Neural cell (in vitro differentiated cells): ENCODE data around the gene TCFL5. TPM values are rescaled to one million over a fixed set of nuclear protein-coding genes. Genes with fewer than 3 reads are reported as not detected.

Experiments
- H2AFZ ChIP-seq: fragments of 200-600, 300-800 bp; sonication (generic), shearing (Covaris generic); 2 replicates; pipeline ENCODE4 v1.6.0; 2014; ENCODE audit warnings: low read depth, mild to moderate bottlenecking, antibody characterized with exemption, low read length, moderate library complexity
- H3F3A ChIP-seq: fragments of 200-600 bp; shearing (Covaris generic); 2 replicates; pipeline ENCODE4 v1.6.1; 2016; ENCODE audit warnings: mild to moderate bottlenecking, moderate library complexity, mixed read lengths, antibody characterized with exemption, low read length; ENCODE audit not compliant: insufficient read depth, poor library complexity, severe bottlenecking
- H3K27ac ChIP-seq: fragments of 200-600, 300-800 bp; sonication (generic), shearing (Covaris generic); 2 replicates; pipeline ENCODE4 v1.5.1; 2014; ENCODE audit warnings: mild to moderate bottlenecking, low read length, moderate library complexity
- H3K27me3 ChIP-seq: fragments of 300-800, 200-600 bp; sonication (generic), shearing (Covaris generic); 2 replicates; pipeline ENCODE4 v1.6.0; 2014; ENCODE audit warnings: mild to moderate bottlenecking, low read depth, low read length, moderate library complexity; ENCODE audit not compliant: insufficient read depth
- H3K36me3 ChIP-seq: fragments of 300-800, 200-600 bp; sonication (generic), shearing (Covaris generic); 2 replicates; pipeline ENCODE4 v1.5.1; 2014; ENCODE audit warnings: mild to moderate bottlenecking, antibody characterized with exemption, low read length, moderate library complexity; ENCODE audit not compliant: insufficient read depth
- H3K4me2 ChIP-seq: fragments of 300-800, 200-600 bp; sonication (generic), shearing (Covaris generic); 2 replicates; pipeline ENCODE4 v1.6.0; 2014; ENCODE audit warnings: mild to moderate bottlenecking, low read length
- H3K4me3 ChIP-seq: fragments of 300-800, 200-600 bp; sonication (generic), shearing (Covaris generic); 2 replicates; pipeline ENCODE4 v1.5.1; 2014; ENCODE audit warnings: mild to moderate bottlenecking, low read length, moderate library complexity
- H3K79me2 ChIP-seq: fragments of 200-600 bp; shearing (Covaris generic); replicated peaks from 2 replicates; pipeline ENCODE4 v1.6.0; 2014; ENCODE audit warnings: mild to moderate bottlenecking, low read length, moderate library complexity; ENCODE audit not compliant: insufficient read depth
- H3K9ac ChIP-seq: fragments of 300-800, 200-600 bp; sonication (generic), shearing (Covaris generic); 2 replicates; pipeline ENCODE4 v1.6.1; 2016; ENCODE audit warnings: mild to moderate bottlenecking, low read length, mixed read lengths
- H3K9me2 ChIP-seq: fragments of 200-600 bp; shearing (Covaris generic); 2 replicates; pipeline ENCODE4 v1.6.1; 2016; ENCODE audit warnings: mild to moderate bottlenecking, low read length, mixed read lengths; ENCODE audit not compliant: insufficient read depth
- H3K9me3 ChIP-seq: fragments of 200-600, 300-800 bp; sonication (generic), shearing (Covaris generic); 2 replicates; pipeline ENCODE4 v1.6.1; 2016; ENCODE audit warnings: mild to moderate bottlenecking, mixed run types, low read length, moderate library complexity, mixed read lengths
- H4K20me1 ChIP-seq: fragments of 200-600 bp; shearing (Covaris generic); 2 replicates; pipeline ENCODE4 v1.6.1; 2016; ENCODE audit warnings: mild to moderate bottlenecking, mixed run types; ENCODE audit not compliant: insufficient read depth
- CTCF ChIP-seq: fragments of 450-650 bp; IDR thresholded peaks from 2 replicates; pipeline ENCODE4 v1.5.1; 2014; ENCODE audit warnings: antibody characterized with exemption, mild to moderate bottlenecking, moderate library complexity; ENCODE audit not compliant: poor library complexity, severe bottlenecking
- EP300 ChIP-seq: fragments of 450-650 bp; conservative IDR thresholded peaks from 2 replicates; pipeline ENCODE4 v1.6.1; 2014; ENCODE audit warnings: antibody characterized with exemption, mild to moderate bottlenecking, moderate library complexity; ENCODE audit not compliant: poor library complexity, severe bottlenecking
- MXI1 ChIP-seq: fragments of 450-650 bp; conservative IDR thresholded peaks from 2 replicates; pipeline ENCODE4 v1.6.1; 2014; ENCODE audit warnings: antibody characterized with exemption, mild to moderate bottlenecking; ENCODE audit not compliant: poor library complexity, severe bottlenecking
- POLR2AphosphoS5 ChIP-seq: IDR thresholded peaks from 2 replicates; pipeline ENCODE4 v1.6.1; 2012
- RAD21 ChIP-seq: fragments of 450-650 bp; conservative IDR thresholded peaks from 2 replicates; pipeline ENCODE4 v1.6.1; 2014; ENCODE audit warnings: antibody characterized with exemption, mild to moderate bottlenecking, moderate library complexity
- REST ChIP-seq: IDR thresholded peaks from 2 replicates; pipeline ENCODE4 v1.6.1; 2012; ENCODE audit warnings: borderline replicate concordance
- SMC3 ChIP-seq: fragments of 450-650 bp; conservative IDR thresholded peaks from 2 replicates; pipeline ENCODE4 v1.6.1; 2014; ENCODE audit warnings: antibody characterized with exemption, mild to moderate bottlenecking, moderate library complexity; ENCODE audit not compliant: poor library complexity
- TAF1 ChIP-seq: IDR thresholded peaks from 2 replicates; pipeline ENCODE4 v1.6.1; 2012; ENCODE audit warnings: low read depth
- polyA plus RNA-seq: library from polyadenylated mRNA; depleted of rRNA; stranded (reverse); fragments of >200 nt; gene quantifications from 2 replicates; pipeline ENCODE4 v1.2.3, GENCODE V29; 2014

TCFL5 gene
- polyA plus RNA-seq, 1 donor from 2014 or later = 9.8 TPM

GRCh38 chr20:62807444-62808210 lies 54.0 kb downstream of the TCFL5 start:
- no peaks in the 10 kb centered on the region for H3F3A ChIP-seq
- no peak overlapping the region for H3K27ac ChIP-seq
- H3K4me2 ChIP-seq = no peak overlapping the region
- H3K27me3 ChIP-seq = no peaks in the 10 kb centered on the region
- TF ChIP-seq SMC3 = no peak
- no peak for TF ChIP-seq MXI1
- no peak for TF ChIP-seq REST
- no peak for TF ChIP-seq CTCF
- TF ChIP-seq TAF1 = no peak
- TF ChIP-seq RAD21 = no peak
- TF ChIP-seq POLR2AphosphoS5 = no peak
- no peaks in the 10 kb centered on the region for H3K9me2 ChIP-seq
- H4K20me1 ChIP-seq = no peaks in the 10 kb centered on the region
- H3K79me2 ChIP-seq = peaks cover 3% of the 10 kb centered on the region
- H3K36me3 ChIP-seq = no peaks in the 10 kb centered on the region
- no peak overlapping the region for H3K4me3 ChIP-seq
- H2AFZ ChIP-seq = no peak overlapping the region
- no peak overlapping the region for H3K9ac ChIP-seq
- no peaks in the 10 kb centered on the region for H3K9me3 ChIP-seq

GRCh38 chr20:62806383-62807050 lies 55.1 kb downstream of the TCFL5 start:
- no peak overlapping the region for H3K9ac ChIP-seq
- no peaks in the 10 kb centered on the region for H3K9me2 ChIP-seq
- H4K20me1 ChIP-seq = no peaks in the 10 kb centered on the region
- H3F3A ChIP-seq = no peaks in the 10 kb centered on the region
- no peak overlapping the region for H2AFZ ChIP-seq
- no peaks in the 10 kb centered on the region for H3K27me3 ChIP-seq
- no peaks in the 10 kb centered on the region for H3K36me3 ChIP-seq
- TF ChIP-seq RAD21 (no peak), SMC3 (no peak), MXI1 (no peak), EP300 (no peak)
- no peak overlapping the region for H3K4me2 ChIP-seq
- peak overlapping the region; percentile 67 for H3K4me3 ChIP-seq
- H3K27ac ChIP-seq = no peak overlapping the region
- peaks cover 3% of the 10 kb centered on the region for H3K79me2 ChIP-seq
- no peaks in the 10 kb centered on the region for H3K9me3 ChIP-seq
